HG02973 (cell line): ENCODE measurements around the gene TMEM51.

Experiments used
- ATAC-seq: cut with Tn5 transposase; IDR thresholded peaks from one replicate; pipeline ENCODE4 v1.9.1; 2021; ENCODE audit warnings: moderate library complexity; ENCODE audit not compliant: unreplicated experiment

The TMEM51 gene

GRCh38 chr1:15212954-15213291, 59.4 kb downstream of the TMEM51 start:
- no peak for ATAC-seq

- no peak for ATAC-seq
Observed at GRCh38 chr1:15213341-15213821, 59.8 kb downstream of the TMEM51 start.

- ATAC-seq: no peak
Observed at GRCh38 chr1:15214527-15214926, 61.0 kb downstream of the TMEM51 start.

- ATAC-seq: no peak
Observed at GRCh38 chr1:15215116-15215515, 61.6 kb downstream of the TMEM51 start.

GRCh38 chr1:15217654-15218053, 64.1 kb downstream of the TMEM51 start:
- ATAC-seq: no peak

- ATAC-seq: no peak
Observed at GRCh38 chr1:15218287-15219279, 65.0 kb downstream of the TMEM51 start.

GRCh38 chr1:15219280-15220023, 65.9 kb downstream of the TMEM51 start:
- ATAC-seq: no peak

- no peak for ATAC-seq
Observed at GRCh38 chr1:15220024-15220392, 66.5 kb downstream of the TMEM51 start.

- no peak for ATAC-seq
Observed at GRCh38 chr1:15220825-15221431, 67.4 kb downstream of the TMEM51 start.

GRCh38 chr1:15222653-15223303, 69.2 kb downstream of the TMEM51 start:
- ATAC-seq: no peak

GRCh38 chr1:15224259-15224869, 70.8 kb downstream of the TMEM51 start:
- ATAC-seq: no peak

GRCh38 chr1:15224974-15225373, 71.4 kb downstream of the TMEM51 start:
- no peak for ATAC-seq

- no peak for ATAC-seq
Observed at GRCh38 chr1:15225461-15225860, 71.9 kb downstream of the TMEM51 start.

- ATAC-seq: no peak
Observed at GRCh38 chr1:15226388-15227255, 73.1 kb downstream of the TMEM51 start.

GRCh38 chr1:15229707-15230131, 76.2 kb downstream of the TMEM51 start:
- no peak for ATAC-seq

- ATAC-seq: peak; percentile 96
Observed at GRCh38 chr1:15231714-15232201, 78.2 kb downstream of the TMEM51 start.

GRCh38 chr1:15233689-15234088, 80.1 kb downstream of the TMEM51 start:
- no peak for ATAC-seq

- ATAC-seq: no peak
Observed at GRCh38 chr1:15236321-15236721, 82.8 kb downstream of the TMEM51 start.

GRCh38 chr1:15236746-15237145, 83.2 kb downstream of the TMEM51 start:
- ATAC-seq: no peak
